ENCODE measurements around the gene GLI3.

DNA sequence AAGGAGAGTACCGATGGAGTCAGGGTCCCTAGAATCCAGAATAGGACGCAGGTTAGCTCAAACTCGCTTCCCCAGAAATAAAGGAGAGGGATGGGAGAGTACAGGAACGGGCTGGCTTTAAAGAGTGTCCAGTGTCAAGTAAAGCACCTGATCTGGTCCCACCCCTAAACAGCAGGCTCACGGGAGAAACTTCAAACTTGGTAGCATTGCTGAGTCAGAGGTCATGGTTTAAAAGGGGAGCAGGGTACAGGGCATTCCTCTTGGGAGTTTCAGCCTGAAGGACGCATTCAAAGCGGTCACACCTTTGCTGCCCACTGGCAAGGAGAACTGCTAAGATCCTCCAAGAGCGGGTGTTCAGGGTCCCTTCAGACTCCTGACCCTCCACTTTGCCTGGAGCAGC is 140.7 kb downstream of the GLI3 start:
- TF ChIP-seq SP1 (IDR thresholded peaks at IDR 0.05; ENCODE audit: low read depth, low read length) (no peak), ESRRA (IDR thresholded peaks at IDR 0.05; ENCODE audit: low read length) (no peak), ZNF274 (IDR thresholded peaks at IDR 0.05; ENCODE audit: insufficient read depth, insufficient read length) (no peak), BACH1 (IDR thresholded peaks at IDR 0.05; ENCODE audit: borderline replicate concordance) (no peak), RAD21 (IDR thresholded peaks at IDR 0.05; ENCODE audit: insufficient read depth, low read depth, low read length) (no peak), CREB1 (IDR thresholded peaks at IDR 0.05; ENCODE audit: low read depth) (no peak), PML (IDR thresholded peaks at IDR 0.05; ENCODE audit: low read length) (no peak), CEBPB (IDR thresholded peaks at IDR 0.05; ENCODE audit: borderline replicate concordance in 1 of 2, low read depth in 2 of 2, low read length in 2 of 2) (no peak), SIX5 (IDR thresholded peaks at IDR 0.05; ENCODE audit: low read depth, low read length, severe bottlenecking) (no peak), SMAD5 (IDR thresholded peaks at IDR 0.05; ENCODE audit: low read depth) (no peak), JUND (IDR thresholded peaks at IDR 0.05; ENCODE audit: low read depth, low read length) (no peak), EP300 (IDR thresholded peaks at IDR 0.05; ENCODE audit: borderline replicate concordance in 1 of 2, control insufficient read depth in 1 of 2, low read depth in 2 of 2, low read length in 2 of 2) (no peak)
- TF ChIP-seq, protein P1, sequence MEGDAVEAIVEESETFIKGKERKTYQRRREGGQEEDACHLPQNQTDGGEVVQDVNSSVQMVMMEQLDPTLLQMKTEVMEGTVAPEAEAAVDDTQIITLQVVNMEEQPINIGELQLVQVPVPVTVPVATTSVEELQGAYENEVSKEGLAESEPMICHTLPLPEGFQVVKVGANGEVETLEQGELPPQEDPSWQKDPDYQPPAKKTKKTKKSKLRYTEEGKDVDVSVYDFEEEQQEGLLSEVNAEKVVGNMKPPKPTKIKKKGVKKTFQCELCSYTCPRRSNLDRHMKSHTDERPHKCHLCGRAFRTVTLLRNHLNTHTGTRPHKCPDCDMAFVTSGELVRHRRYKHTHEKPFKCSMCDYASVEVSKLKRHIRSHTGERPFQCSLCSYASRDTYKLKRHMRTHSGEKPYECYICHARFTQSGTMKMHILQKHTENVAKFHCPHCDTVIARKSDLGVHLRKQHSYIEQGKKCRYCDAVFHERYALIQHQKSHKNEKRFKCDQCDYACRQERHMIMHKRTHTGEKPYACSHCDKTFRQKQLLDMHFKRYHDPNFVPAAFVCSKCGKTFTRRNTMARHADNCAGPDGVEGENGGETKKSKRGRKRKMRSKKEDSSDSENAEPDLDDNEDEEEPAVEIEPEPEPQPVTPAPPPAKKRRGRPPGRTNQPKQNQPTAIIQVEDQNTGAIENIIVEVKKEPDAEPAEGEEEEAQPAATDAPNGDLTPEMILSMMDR (IDR thresholded peaks at IDR 0.05 in 2 of 3, conservative IDR thresholded peaks at IDR 0.05 in 1 of 3; ENCODE audit: control insufficient read depth in 2 of 3, extremely low read depth in 1 of 3, insufficient read depth in 1 of 3, low read depth in 3 of 3, low read length in 3 of 3) = no peak
- TF ChIP-seq, protein P2, sequence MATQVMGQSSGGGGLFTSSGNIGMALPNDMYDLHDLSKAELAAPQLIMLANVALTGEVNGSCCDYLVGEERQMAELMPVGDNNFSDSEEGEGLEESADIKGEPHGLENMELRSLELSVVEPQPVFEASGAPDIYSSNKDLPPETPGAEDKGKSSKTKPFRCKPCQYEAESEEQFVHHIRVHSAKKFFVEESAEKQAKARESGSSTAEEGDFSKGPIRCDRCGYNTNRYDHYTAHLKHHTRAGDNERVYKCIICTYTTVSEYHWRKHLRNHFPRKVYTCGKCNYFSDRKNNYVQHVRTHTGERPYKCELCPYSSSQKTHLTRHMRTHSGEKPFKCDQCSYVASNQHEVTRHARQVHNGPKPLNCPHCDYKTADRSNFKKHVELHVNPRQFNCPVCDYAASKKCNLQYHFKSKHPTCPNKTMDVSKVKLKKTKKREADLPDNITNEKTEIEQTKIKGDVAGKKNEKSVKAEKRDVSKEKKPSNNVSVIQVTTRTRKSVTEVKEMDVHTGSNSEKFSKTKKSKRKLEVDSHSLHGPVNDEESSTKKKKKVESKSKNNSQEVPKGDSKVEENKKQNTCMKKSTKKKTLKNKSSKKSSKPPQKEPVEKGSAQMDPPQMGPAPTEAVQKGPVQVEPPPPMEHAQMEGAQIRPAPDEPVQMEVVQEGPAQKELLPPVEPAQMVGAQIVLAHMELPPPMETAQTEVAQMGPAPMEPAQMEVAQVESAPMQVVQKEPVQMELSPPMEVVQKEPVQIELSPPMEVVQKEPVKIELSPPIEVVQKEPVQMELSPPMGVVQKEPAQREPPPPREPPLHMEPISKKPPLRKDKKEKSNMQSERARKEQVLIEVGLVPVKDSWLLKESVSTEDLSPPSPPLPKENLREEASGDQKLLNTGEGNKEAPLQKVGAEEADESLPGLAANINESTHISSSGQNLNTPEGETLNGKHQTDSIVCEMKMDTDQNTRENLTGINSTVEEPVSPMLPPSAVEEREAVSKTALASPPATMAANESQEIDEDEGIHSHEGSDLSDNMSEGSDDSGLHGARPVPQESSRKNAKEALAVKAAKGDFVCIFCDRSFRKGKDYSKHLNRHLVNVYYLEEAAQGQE (IDR thresholded peaks at IDR 0.05; ENCODE audit: low read depth, low read length) = no peak

All from GM12878 (cell line).